Right atrium auricular region (tissue), 2 donors: ENCODE data around the gene SMYD3. TPM values are rescaled to one million over a fixed set of nuclear protein-coding genes. Genes with fewer than 3 reads are reported as not detected.

Experiments used
- DNase-seq: peaks from one replicate; pipeline ENCODE4 v3.0.0-alpha.2; 2019; ENCODE audit warnings: low spot score
- H3K27ac ChIP-seq, 2 donors: fragments of 200-600 bp; sonication (generic); 1 replicate in 1 of 2; 2 replicates in 1 of 2; pipeline ENCODE4 v1.5.1; 2016 to 2019
- H3K27me3 ChIP-seq, 2 donors: fragments of 200-600 bp; sonication (generic); one replicate each; pipeline versions ENCODE4 v1.5.1 to v1.6.0; 2017 to 2019
- H3K36me3 ChIP-seq: fragments of 200-600 bp; sonication (generic); one replicate; pipeline ENCODE4 v1.5.1; 2016
- H3K4me1 ChIP-seq, 2 donors: fragments of 200-600 bp; sonication (generic); one replicate each; pipeline versions ENCODE4 v1.5.1 to v1.6.0; 2017 to 2019
- H3K4me3 ChIP-seq, 2 donors: fragments of 200-600 bp; sonication (generic); 1 replicate in 1 of 2; 2 replicates in 1 of 2; pipeline ENCODE4 v1.5.1; 2017 to 2019; ENCODE audit warnings: mild to moderate bottlenecking in 1 of 2, moderate library complexity in 1 of 2
- H3K9me3 ChIP-seq, 2 donors: fragments of 200-600 bp; sonication (generic); one replicate each; pipeline ENCODE4 v1.5.1; 2019
- CTCF ChIP-seq, 2 donors: fragments of 200-600 bp; sonication (generic); IDR thresholded peaks; one replicate each; pipeline ENCODE4 v1.5.1; 2019; ENCODE audit warnings: antibody characterized with exemption in 2 of 2
- total RNA-seq, 2 donors: library from RNA; depleted of rRNA; stranded (reverse); fragments of >200 nt; gene quantifications; one replicate each; pipeline ENCODE4 v1.1.0, GENCODE V29; 2016

SMYD3 gene
- total RNA-seq, 2 donors from 2014 or later: 7.9 to 8.5 TPM

DNA sequence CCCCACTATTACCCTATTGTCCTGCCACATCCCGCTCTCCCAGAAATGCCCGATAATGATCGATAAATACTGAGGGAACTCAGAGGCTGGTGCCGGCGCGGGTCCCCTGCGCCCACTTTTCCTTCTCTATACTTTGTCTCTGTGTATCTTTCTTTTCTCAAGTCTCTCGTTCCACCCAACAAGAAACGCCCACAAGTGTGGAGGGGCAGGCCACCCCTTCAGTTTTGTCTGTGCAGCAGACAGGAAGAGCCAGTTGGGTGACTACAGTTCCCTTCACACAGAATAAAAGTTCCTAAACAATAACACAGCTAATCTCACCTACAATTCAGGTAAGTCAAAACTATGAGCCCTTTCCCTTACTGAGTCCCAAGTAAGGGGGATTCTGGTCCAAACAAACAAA lies 423.7 kb downstream of the SMYD3 start:
- no peaks in the 10 kb centered on the region for H3K36me3 ChIP-seq
- no peak overlapping the region for H3K4me3 ChIP-seq
- no peak overlapping the region for H3K27ac ChIP-seq
- no peaks in the 10 kb centered on the region for H3K27me3 ChIP-seq
- DNase-seq: no peak
- peaks cover 0 to 7% of the 10 kb centered on the region in 2 donors for H3K9me3 ChIP-seq
- TF ChIP-seq CTCF (IDR thresholded peaks at IDR 0.05): no peak
- no peaks in the 10 kb centered on the region for H3K4me1 ChIP-seq

- H3K27ac ChIP-seq: no peak overlapping the region
- no peak for TF ChIP-seq CTCF (IDR thresholded peaks at IDR 0.05)
- no peaks in the 10 kb centered on the region for H3K4me1 ChIP-seq
- no peak overlapping the region for H3K4me3 ChIP-seq
- H3K36me3 ChIP-seq: no peaks in the 10 kb centered on the region
- no peaks in the 10 kb centered on the region for H3K27me3 ChIP-seq
- H3K9me3 ChIP-seq: peaks cover 0 to 7% of the 10 kb centered on the region in 2 donors
- DNase-seq: no peak
Observed at GRCh38 chr1:246081856-246082668, 425.0 kb downstream of the SMYD3 start.

GRCh38 chr1:246081138-246081702 lies 425.9 kb downstream of the SMYD3 start:
- Histone ChIP-seq H3K27me3 (no peaks in the 10 kb centered on the region), H3K4me3 (no peak overlapping the region), H3K36me3 (no peaks in the 10 kb centered on the region), H3K4me1 (no peaks in the 10 kb centered on the region), H3K9me3 (peaks cover 0 to 7% of the 10 kb centered on the region in 2 donors), H3K27ac (no peak overlapping the region)
- TF ChIP-seq CTCF (IDR thresholded peaks at IDR 0.05): no peak
- no peak for DNase-seq

DNA sequence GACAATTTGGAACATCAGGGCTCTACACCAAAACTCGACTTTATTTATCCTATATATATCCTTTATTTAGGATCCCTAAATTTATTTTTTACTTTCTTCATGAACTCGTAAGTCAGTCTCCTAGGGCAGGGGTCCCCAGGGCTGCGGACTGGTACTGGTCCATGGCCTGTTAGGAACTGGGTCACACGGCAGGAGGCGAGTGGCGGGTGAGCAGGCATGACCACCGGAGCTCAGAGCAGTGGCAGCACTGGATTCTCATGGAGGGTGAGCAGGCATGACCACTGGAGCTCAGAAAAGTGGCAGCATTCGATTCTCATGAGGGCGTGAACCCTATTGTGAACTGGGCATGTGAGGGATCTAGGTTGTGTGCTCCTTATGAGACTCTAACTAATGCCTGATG lies 427.0 kb downstream of the SMYD3 start:
- Histone ChIP-seq H3K27me3 (no peaks in the 10 kb centered on the region), H3K9me3 (peaks cover 0 to 7% of the 10 kb centered on the region in 2 donors), H3K27ac (no peak overlapping the region), H3K4me3 (no peak overlapping the region), H3K36me3 (no peaks in the 10 kb centered on the region), H3K4me1 (no peaks in the 10 kb centered on the region)
- no peak for TF ChIP-seq CTCF (IDR thresholded peaks at IDR 0.05)
- DNase-seq: no peak

DNA sequence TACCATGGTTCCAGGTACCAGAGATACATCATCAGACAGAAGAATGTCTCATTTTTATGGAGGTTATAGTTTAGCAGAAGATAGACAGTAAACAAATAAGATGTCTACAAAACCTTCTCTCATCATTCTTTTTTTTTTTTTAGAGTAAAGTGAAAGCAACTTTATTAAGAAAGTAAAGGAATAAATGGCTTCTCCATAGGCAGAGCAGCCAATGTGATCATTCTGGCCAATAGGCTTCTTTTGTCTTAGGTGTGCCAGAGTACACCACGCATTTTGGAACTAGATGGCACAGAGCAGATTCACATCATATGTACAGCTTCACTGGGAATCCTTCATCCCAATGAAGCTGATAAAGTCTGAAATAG lies 428.2 kb downstream of the SMYD3 start:
- Histone ChIP-seq H3K9me3 (peaks cover 0 to 7% of the 10 kb centered on the region in 2 donors), H3K4me3 (no peak overlapping the region), H3K27me3 (no peaks in the 10 kb centered on the region), H3K27ac (no peak overlapping the region), H3K4me1 (no peaks in the 10 kb centered on the region), H3K36me3 (no peaks in the 10 kb centered on the region)
- TF ChIP-seq CTCF (IDR thresholded peaks at IDR 0.05): no peak
- no peak for DNase-seq
